ENCODE measurements around the gene ANO6. TPM values are rescaled to one million over a fixed set of nuclear protein-coding genes. Genes with fewer than 3 reads are reported as not detected.

The ANO6 gene
- total RNA-seq, 2 experiments from 2014 or later = 29.2 to 29.8 TPM

- POLR2A ChIA-PET = no interaction called here
- CTCF ChIA-PET = interaction anchor here (0.8 to 1.6 kb wide), 2 partner anchors 11 to 26 kb away, joined by 3 read pairs; no protein-coding TSS in a partner anchor
- Mint-ChIP-seq H3K4me3 (no peak overlapping the region), H3K36me3 (ENCODE audit: low read depth) (no peaks in the 10 kb centered on the region), H3K27me3 (peaks cover 5% of the 10 kb centered on the region), H3K27ac (no peak overlapping the region), H3K4me1 (no peaks in the 10 kb centered on the region), H3K9me3 (peaks cover 5% of the 10 kb centered on the region)
- DNase-seq = no peak
Observed at GRCh38 chr12:45481746-45482145, 265.9 kb downstream of the ANO6 start.

GRCh38 chr12:45483571-45483970 lies 267.7 kb downstream of the ANO6 start:
- Mint-ChIP-seq H3K27me3 (peaks cover 2% of the 10 kb centered on the region), H3K4me1 (no peaks in the 10 kb centered on the region), H3K9me3 (peaks cover 2% of the 10 kb centered on the region), H3K36me3 (ENCODE audit: low read depth) (no peaks in the 10 kb centered on the region), H3K4me3 (no peak overlapping the region), H3K27ac (no peak overlapping the region)
- no peak for DNase-seq
- ChIA-PET POLR2A (no interaction called here), CTCF (no interaction called here)

Other genes starting within 250 kb of the ANO6 start
- gene DBX2, start 165.0 kb upstream of the ANO6 start, total RNA-seq = not detected